GM13976 (cell line): ENCODE data around the gene CCT5.

Experiments
- DNase-seq: peaks from one replicate; pipeline ENCODE4 v3.0.0; 2012; ENCODE audit warnings: low spot score
- in situ Hi-C: fragments of 300-500 bp; cut with MboI; formaldehyde crosslinking; loops from one replicate; pipeline ENCODE4 v1.12.0; 2022; ENCODE audit warnings: low sequenced_read_pairs, mixed read lengths, inconsistent platforms; ENCODE audit not compliant: unreplicated experiment
- TF ChIP-seq, protein P1 (sequence below): IDR thresholded peaks from 2 replicates; pipeline ENCODE4 v1.5.1; 2012; ENCODE audit warnings: borderline replicate concordance, mild to moderate bottlenecking; ENCODE audit not compliant: insufficient read depth; ENCODE audit errors: extremely low read depth, missing control alignments, control extremely low read depth

The CCT5 gene

DNA sequence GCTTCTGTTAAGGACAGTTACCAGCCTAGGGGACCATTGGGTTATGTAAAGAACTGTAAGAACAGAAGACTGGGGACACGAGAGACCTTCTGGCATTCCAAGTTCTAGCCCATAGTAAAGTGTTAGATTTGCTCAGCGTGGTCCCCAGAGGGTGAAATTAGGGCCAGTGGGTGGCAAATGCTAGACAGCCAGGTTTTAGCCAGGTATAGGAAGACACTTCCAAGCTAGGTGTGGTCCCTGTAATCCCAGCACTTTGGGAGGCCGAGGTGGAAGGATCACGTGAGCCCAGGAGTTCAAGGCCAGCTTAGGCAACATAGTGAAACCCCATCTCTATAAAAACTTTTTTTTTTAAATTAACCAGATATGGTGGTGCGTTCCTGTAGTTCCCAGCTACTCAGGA lies 34.7 kb upstream of the CCT5 start:
- TF ChIP-seq, protein P1, sequence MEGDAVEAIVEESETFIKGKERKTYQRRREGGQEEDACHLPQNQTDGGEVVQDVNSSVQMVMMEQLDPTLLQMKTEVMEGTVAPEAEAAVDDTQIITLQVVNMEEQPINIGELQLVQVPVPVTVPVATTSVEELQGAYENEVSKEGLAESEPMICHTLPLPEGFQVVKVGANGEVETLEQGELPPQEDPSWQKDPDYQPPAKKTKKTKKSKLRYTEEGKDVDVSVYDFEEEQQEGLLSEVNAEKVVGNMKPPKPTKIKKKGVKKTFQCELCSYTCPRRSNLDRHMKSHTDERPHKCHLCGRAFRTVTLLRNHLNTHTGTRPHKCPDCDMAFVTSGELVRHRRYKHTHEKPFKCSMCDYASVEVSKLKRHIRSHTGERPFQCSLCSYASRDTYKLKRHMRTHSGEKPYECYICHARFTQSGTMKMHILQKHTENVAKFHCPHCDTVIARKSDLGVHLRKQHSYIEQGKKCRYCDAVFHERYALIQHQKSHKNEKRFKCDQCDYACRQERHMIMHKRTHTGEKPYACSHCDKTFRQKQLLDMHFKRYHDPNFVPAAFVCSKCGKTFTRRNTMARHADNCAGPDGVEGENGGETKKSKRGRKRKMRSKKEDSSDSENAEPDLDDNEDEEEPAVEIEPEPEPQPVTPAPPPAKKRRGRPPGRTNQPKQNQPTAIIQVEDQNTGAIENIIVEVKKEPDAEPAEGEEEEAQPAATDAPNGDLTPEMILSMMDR, result no peak
- in situ Hi-C loops, result no loop called here
- no peak for DNase-seq

GRCh38 chr5:10216107-10216506 lies 34.0 kb upstream of the CCT5 start:
- in situ Hi-C loops, result no loop called here
- TF ChIP-seq, protein P1, result no peak
- DNase-seq, result no peak

DNA sequence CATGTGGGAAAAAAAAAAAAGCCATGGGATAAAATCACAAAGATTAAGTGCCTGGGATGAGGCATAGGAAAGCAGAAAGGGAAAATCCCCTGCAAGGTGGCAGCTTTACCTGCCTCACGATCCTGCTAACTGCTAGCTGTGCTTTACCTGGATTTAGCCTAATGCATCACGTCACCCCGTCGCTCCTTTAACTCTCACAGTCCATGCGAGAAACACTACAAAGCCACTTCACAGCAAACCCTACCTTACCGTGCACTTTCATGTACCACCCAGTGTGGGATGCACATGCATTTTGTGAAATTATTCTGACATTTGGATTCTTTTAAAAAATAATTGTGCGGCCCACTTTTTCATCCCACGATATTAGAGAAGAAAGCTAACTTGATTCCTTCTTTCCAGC lies 31.4 kb upstream of the CCT5 start:
- TF ChIP-seq, protein P1, result no peak
- no peak for DNase-seq
- in situ Hi-C loops, result no loop called here

DNA sequence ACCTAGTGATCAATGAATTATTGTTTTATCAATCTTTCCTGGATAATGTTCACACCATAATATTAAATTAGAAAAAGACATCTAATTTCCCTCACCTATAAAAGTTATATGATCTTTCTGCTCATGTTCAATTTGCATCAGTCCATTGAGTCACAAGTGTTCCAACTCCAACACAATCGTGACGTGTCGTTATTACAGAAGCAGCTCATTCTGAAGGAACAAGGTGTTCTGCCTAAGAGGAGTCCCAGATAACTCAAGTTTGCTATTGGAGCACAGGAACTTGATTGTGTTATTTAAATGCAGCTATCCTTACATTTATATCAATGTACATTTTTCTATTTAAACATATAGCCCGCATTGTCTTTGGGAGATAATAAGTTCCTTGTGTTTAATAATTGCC lies 31.0 kb upstream of the CCT5 start:
- no peak for DNase-seq
- in situ Hi-C loops, result no loop called here
- TF ChIP-seq, protein P1, result no peak

DNA sequence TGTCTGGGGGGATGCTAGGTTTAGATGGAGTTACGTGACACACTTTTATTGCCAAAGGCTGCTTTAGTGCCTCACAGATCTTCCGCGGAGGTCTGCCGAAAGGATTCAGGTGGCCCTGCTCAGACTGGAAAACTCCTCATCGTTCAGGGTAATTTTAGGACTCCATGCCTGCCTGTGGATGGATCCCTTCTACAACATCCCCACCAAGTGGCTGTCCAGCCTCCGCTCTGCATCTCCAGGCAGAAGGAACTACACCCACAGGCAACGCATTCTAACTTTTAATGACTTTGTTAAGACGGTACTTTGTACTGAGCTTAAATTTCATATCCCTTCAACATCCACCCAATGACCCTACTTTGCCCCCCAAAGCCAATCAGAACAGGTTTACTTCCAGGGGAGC lies 29.8 kb upstream of the CCT5 start:
- no peak for DNase-seq
- TF ChIP-seq, protein P1, result no peak
- in situ Hi-C loops, result no loop called here

DNA sequence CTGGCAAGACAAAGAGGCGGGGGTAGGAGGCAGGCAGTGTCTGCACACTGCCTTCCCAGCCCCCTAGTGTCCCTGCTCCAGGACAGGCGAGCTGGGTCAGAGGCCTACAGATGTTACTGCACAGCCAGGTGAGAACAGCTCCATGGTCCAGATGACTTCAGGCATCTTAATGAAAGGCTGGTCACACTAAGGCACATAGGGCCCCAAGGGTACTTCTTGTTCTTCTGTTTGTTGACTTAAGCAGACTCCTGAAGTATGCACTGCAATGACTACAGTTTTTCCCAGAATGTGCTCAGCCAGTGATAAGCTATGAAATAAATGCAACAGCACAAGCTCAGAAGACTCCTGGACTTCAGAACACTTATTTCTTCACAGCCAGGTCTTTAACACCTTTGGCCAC lies 27.8 kb upstream of the CCT5 start:
- TF ChIP-seq, protein P1, result no peak
- DNase-seq, result no peak
- in situ Hi-C loops, result no loop called here

- DNase-seq, result no peak
- in situ Hi-C loops, result no loop called here
- TF ChIP-seq, protein P1, result no peak
These were observed 22.7 kb upstream of the CCT5 start for GRCh38 chr5:10227379-10227778.
